GM18517 (cell line): Measurements from ENCODE around the gene RTN4RL2.

ENCODE experiments used
- ATAC-seq: cut with Tn5 transposase; IDR thresholded peaks from one replicate; pipeline ENCODE4 v1.9.1; 2021; ENCODE audit warnings: mild to moderate bottlenecking, moderate library complexity; ENCODE audit not compliant: unreplicated experiment

RTN4RL2 gene

DNA sequence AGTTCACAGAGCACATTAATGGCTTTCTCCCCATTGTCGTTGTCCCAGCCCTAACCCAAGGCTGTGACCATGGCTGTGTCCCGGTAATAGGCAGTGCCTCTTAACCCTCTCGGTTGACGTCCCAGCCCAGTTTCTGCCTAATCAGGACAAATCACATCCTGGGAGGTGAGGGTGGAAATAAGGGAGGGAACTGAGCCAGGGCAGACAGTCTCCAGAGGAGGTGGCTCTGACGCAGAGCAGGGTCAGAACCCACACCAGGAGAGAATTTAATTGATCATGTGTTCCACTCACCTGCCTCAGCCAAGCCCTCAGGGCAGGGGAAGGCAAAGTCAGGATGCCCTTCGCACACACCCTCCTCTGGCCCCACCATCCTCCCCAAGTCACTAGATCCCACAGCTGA, 38.2 kb downstream of the RTN4RL2 start:
- no peak for ATAC-seq

DNA sequence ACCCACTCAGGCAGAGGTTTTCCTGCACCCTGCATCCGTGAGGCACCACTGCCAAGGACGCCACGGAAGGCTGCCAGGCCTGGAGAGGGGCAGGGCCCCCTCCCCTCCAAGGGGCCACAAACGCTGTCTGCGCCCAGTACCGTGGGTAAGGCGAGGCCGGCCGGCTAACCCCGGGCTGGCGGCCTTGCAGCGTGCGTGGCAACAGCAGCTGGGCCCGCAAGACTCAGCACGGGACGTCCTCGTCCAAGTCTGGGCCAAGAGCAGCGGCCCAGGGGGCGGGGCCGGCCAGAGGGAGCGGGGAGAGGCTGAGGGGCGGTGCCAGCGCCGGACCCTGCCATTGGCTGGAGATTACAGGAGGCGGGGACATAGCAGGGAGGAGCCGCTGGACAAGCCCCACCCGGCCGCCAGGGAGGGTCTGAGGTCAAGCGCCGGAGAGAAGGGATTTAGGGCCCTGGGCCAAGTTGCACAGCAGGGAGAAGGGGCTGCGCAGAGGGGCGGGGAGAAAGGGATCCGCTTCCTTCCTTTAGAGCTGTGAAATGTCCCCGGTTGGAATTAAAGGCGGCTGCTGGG, 39.2 kb downstream of the RTN4RL2 start:
- peak; percentile 99 for ATAC-seq

DNA sequence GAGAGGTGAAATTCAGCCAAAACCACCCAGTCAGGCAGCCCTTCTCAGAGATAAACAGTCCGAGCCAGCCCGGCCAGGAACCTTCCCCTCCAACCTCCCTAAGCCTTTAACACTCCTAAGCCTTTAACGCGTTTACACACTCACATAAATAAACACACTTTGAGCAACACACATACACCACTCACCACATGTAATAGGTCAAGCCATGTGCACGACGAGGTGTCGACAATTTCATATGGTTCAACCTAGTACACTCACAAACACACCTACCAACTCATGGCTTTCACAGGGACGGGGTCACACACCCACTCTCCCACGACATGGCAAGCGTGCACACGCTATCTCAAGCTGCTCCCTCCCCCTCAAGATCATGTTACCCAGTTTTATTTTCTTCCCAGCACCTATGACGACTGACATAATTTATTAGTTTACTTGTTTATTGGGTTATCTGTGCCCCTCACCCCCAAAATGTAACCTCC, 39.7 kb downstream of the RTN4RL2 start:
- peak; percentile 8 for ATAC-seq

DNA sequence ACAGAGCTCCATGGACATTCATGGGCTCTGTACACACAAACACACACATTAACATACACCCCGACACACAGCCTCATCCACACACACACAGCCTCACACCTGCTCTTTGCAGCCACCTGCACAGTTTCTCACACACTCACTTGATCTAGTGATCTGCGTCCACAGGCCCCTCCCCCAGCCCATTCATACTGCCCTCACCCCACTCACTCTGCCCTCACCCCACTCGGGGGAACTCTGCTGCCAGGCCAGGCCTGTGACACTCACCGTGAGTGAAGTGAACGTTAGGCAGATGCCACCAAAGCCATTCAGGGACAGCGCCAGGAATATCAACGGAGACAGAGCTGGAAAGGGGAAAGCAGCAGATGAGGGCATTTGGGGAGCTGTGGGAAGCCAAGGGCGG, 40.2 kb downstream of the RTN4RL2 start:
- ATAC-seq: no peak

DNA sequence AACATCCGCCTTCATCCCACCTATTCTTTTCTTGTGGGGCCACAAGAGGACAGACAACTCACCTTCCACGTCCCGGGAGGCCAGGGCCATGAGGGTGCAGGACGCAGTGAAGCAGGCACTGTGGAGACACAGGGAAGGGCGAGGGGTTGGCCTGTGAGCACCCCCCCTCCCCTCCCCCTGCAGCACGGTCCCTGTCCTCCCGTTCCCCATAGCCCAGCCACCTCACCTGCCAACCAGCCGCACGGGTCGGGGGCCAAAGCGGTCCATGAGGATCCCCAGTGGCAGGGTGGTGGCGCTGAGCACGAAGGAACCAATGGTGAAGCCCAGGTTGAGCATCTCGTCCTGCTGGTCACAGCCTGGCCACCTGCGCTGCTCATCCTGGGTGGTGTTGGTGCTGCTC, 40.6 kb downstream of the RTN4RL2 start:
- no peak for ATAC-seq

DNA sequence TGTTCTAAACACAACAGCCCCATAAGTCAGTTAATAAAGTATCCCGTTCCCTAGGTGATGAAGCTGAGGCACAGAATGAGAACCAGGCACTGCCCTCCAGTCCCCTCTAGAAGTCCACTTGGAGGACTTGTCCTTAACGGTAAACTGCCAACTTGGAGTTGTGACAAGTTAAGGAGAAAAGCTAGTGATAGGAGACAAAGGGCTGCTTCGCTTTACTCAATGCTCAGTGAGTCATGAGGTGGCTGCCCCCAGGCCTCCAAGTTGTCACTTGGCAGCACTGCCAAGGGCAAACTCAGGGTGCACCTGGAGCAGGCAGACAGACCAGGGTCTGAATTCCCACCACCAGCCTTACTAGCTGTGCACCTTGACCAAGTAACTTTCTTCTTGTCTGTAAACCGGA, 41.6 kb downstream of the RTN4RL2 start:
- ATAC-seq: no peak

DNA sequence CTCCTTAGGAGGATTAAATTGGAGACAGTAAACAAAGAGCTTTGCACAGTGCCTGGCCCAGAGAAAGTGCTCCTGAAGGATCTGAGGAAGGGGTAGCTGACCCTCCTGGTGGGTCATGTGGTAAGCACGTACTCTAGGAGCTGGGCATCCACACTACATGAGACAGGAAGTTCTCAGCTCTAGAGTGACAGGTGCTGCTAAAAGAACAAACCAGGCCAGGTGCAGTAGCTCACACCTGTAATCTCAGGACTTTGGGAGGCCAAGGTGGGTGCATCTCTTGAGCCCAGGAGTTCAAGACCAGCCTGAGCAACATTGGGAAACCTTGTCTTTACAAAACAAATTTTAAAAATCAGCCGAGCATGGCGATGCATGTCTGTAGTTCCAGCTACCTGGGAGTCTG, 42.0 kb downstream of the RTN4RL2 start:
- ATAC-seq: no peak

DNA sequence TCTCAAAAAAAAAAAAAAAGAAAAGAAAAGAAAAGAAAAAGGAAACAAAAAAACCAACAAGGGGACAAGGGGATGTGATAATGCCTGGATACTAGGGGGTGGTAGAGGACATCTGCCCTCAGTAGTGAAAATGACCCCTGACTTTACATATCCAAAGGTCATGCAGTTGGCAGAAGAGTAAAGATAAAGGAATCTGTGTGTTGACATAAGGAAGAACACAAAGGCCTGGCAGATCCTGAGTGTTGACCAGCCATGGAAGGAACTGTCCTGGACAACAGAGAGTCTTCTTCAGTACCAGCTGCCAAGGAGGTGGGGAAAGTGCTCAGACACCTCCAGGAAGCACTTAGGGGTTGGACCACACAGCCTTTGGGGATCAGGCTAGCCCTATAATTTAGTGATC, 42.5 kb downstream of the RTN4RL2 start:
- no peak for ATAC-seq

DNA sequence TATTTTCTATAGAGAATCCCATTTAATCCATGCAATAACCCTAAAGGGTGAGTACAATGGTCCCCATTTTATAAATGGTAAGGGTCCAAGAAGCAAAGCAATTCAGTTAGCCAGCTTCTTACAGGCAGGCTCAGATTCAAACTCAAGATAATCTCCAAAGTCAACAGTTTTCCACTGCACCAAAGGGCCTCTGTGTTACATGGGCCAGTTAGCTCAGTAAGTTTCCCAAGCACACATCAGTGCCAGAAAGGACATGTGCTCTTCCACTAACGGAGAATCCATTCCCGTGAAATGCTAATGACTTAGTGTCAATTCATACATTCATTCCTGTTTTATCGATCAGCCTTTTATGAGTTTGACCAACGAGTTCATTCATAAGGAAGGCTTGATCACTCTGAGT, 44.2 kb downstream of the RTN4RL2 start:
- no peak for ATAC-seq

DNA sequence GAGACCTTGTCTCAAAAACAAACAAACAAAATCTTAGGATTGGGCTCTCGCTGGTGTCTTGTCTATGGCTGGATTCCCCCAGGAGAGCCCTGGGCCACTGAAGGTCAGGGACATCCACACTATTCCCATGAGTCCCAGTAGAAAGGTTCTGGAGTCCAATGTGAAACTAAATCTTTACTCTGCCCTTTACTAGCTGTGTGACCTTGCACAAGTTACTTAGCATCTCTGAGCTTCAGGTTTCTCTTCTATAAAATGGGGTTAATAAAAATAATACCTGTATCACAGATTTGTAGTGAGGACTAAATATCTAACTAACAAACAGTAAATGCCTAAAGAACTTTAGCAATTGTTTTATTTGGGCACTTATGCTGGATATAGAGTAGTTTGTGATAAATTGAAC, 46.2 kb downstream of the RTN4RL2 start:
- no peak for ATAC-seq

DNA sequence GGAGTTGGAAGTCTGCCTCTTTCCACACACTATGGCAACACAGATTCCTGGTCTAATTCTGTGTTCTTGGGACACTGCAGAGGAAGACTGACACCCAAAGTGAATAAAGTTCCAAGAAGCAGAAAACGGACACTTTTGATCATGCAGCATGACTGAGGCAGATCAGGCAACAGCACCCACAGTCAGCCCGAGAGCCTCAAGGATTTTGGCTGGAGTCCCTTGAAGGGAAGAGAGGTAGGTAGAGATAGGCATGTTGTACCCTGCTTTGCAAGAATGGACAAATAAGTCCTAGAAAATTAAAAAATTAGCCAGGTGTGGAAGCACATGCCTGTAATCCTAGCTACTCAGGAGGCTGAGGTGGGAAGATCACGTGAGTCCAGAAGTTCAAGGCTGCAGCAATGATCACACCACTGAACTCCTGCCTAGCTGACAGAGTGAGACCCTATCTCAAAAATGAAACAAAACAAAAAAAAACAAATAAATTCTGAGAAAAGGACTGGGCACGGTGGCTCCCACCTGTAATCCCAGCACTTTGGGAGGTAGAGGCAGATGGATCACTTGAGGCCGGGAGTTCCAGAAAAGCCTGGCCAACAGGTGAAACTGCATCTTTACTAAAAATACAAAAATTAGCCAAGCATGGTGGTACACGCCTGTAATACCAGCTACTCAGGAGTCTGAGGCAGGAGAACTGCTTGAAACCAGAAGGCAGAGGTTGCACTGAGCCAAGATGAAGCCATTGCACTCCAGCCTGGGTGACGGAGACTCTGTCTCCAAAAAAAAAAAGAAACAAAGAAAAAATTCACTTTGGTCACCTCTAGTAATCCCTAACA, 48.2 kb downstream of the RTN4RL2 start:
- no peak for ATAC-seq

DNA sequence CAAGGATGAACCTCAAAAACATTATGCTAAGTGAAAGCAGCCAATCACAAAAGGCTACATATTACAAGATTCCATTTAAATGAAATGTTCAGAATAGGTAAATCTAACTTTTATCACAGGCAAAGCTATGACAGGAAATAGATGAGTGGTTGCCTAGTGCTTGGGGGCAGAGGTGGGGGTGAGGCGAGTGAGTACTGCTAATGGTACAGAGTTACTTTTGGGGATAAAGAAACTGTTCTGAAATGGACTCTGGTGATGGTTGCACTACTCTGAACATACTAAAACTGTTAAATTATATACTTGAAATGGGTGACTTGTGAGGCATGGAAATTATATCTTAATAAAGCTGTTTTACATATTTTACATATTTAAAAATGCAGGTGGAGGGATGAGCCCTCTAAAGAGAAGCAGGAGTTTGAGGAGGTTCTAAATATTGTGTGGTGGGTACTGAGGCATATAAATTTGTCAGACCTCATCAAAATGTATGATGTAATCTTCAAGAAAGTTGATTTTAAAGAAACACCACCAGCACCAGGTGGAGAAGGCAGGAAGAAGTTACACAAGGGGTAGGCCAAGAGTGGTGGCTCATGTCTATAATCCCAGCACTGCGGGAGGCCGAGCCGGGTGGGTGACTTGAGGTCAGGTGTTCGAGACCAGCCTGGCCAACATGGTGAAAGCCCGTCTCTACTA, 51.6 kb downstream of the RTN4RL2 start:
- ATAC-seq: no peak

DNA sequence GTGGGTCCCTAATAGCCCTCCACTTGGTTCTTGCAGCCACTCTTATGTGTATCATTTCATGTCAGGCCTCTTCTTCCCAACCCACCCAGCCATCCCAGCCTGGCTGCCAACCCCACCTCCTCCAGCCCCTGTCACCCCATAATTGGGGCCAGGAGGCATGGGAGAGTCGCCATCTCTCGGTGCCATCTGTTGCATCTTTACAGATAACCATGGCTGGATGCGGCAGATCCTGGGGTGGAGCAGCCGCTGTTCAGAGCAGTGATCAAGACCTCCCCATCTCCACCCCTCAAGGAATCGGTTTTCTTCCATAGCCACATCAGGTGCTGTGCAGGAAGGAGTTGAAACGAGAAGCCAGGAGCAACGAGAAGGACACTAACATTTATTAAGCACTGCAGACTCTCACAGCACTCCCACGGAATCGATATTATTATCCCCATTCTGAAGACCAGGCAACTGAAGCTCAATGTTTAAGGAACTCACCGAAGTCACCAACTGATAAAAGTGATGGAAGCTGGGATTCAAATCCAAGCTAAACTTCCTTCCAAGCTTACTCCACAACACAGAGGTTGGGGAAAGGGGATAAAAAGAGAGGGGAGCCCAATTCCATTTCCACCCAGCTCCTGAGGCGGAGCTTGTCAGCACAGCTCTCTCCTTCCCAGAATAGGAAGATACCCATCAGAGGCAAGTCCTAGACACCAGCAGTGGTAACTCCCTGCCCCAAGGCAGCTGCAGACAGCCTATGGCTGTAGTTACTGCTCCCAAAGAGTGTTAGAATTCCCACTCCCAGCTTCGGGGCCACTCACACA, 52.5 kb downstream of the RTN4RL2 start:
- ATAC-seq: no peak

DNA sequence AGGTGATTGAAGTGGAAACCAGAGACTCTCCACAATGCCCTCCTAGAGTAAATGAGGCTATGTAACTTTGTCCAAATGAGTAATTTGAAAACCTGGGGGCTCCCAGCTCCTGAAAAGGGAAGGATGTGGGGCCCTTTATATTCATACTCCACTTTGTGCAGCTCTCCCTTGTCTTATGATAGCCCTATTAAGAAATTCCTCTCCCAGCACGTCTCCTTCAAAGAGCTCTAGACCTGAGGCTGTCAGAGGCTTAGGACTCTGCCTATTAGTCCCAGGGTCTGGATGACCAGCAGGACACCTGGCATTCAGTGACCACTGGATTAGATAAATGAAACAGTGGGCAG, 53.1 kb downstream of the RTN4RL2 start:
- ATAC-seq: no peak

DNA sequence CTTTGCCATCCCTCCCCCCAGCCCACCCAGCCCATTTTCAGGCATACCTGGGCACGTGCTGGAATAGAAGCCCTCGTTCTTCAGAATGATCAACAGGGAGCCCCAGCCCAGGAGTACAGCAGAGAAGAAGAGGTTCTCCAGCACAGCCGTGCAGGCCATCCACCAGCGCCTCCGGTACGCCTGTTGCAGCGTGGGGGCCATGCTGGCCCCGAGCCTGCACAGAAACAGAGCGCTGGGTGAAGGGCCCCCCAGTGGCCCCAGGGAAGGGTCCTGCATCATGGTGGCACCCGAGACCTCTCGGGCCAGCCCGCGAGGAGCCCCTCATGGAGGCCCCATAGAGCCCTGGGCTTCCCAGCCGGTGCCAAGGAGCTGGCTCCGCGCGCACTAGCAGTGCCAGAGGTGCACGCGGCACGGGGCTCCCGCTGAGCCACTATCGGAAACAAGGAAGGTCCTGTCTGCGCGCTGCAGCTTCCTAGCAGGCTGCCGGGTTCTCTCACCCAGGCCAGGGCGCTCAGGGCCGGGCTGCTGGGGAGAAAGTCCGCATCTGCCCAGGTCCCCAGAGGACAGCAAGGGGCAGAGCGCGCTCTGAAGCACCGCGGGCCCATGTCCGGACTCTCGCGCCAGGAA, 53.7 kb downstream of the RTN4RL2 start:
- ATAC-seq: peak; percentile 33

DNA sequence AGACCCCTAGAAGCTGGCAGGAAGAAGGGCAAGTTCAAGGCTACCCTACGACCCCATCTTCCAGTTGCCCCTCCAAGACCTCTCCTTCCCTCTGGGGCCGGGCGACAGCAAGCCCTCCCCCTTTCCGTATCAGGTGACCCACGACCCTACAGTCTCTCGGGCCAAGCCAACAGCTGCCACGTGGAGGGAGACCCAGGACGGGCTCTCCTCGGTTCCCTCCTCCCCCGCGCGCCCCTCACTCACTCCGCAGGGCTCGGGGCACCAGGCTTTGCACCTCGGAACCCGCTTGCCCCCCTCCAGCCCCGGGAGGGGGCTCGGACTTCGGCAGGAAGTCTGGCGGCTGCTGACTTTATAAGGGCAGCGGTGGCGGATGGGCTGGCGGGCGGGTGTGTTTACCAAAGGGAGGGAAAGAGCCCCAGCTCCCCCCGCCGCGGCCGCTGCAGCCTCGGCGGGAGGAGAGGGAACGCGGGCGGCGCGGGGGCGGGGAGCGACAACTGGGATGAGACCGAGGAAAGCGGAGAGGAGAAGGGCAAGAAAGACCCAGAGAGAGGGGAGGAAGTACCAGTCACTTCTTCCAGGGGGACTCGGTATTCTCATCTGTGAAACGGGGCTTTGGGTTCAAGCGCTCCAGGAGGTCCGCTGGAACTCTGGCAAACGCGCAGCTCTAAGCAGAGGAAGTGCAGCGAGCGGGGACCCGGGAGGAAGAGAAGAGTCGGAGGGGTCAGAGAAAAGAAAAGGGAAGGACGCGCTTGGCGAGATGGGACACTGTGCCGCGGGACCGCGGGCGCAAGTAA, 54.4 kb downstream of the RTN4RL2 start:
- ATAC-seq: peak; percentile 22

DNA sequence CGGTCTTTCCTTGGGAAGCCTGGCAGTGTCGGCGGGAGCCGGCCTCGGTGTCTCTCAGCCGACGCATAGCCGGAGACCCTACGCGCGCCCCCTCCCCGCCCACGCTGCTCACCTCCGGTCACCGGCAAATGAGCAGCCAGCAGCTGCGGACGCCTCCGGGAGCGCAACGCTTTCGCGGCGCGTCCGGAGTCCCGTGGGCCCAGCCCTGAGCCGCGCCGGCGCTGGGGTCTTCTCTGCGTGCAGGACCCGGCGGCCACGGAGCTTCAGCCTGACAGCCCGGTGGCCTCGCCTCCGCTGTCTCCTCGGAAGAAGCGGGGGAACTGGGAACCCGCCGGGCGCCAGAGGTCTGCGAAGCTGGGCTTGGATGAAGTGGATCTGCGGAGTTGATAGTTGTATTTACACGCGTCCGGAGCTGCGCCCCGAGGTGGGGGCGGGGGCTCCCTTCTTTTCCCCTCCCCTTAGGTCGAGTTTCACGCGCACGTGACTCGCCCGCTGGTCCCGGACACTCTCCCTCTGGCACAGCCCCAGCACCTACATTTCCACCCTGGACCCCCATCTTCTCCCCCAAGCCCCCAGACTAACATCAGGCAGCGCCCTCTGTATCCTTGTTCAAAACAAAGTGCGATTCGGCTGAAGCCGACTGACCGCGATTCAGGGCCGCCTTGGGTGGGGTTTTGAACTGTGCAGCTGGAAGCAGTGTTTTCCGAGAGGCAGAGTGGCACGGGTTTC, 55.2 kb downstream of the RTN4RL2 start, which contains the start of gene SLC43A1:
Gene SLC43A1 (minus strand): TSS at position 371 of the 729 bp plus-strand sequence. CDS start 1,591 bp downstream, outside the sequence.
- ATAC-seq: peak; percentile 52

DNA sequence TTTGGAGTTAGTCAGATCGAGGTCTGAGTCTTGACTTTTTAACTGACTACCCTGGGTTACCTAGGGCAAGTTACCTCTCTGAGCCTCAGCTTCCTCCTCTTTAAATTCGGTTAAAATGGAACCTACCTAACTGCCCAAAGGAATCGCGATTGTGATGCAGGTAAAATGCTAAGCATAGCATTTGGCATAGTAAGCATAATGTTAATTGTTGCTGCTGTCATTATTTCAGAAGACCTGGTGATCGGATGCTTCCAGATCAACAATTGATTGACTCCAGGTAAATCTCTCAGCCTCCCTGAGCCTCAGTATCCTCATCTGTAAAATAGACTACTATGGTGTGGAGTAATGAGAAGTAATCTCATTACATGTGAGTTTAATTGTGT, 55.7 kb downstream of the RTN4RL2 start:
- no peak for ATAC-seq

DNA sequence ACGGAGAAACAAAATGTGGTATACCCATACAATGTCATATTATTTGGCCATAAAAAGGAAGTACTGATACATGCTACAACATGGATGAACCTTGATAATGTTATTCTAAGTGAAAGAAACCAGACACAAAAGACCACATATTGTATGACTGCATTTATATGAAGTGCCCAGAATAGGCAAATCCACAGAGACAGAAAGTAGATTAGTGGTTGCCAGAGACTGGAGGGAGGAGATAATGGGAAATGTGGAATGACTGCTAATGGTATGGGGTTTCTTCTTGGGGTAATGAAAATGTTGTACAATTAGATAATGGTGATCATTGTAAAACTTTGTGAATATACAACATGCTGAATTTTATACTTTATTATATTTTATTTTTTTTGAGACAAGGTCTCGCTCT, 60.8 kb downstream of the RTN4RL2 start:
- ATAC-seq: no peak
